Measurements from ENCODE around the gene VTI1B. TPM values are rescaled to one million over a fixed set of nuclear protein-coding genes. Genes with fewer than 3 reads are reported as not detected.

Gene VTI1B
- total and polyA plus RNA-seq, 10 of the 15 experiments (the other 5 are each of a cell fraction or from before 2014, with no cell fraction given) = 15.0 to 117 (median 50.5) TPM

DNA sequence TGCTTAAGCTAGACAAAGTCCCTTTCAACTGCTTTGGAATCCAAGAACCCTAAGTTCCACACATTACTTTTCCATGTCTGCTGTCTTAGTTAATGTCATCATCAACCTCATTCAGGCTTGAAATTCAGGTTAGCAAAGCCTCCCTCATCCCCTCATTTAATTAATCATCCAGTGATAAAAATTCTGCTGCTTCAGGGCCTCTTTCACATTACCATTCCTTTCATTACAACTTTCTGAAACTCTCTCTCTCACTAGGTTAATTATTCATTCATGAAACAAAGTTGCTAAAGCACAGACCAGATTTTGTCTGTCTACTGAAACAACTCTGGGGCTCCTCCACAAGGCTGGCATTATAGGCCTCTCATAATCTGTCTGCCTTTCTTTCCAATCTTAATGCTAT lies 9.4 kb upstream of the VTI1B start:
- TF ChIP-seq BMI1 (IDR thresholded peaks at IDR 0.05; ENCODE audit: borderline replicate concordance) (no peak), ZZZ3 (IDR thresholded peaks at IDR 0.05; ENCODE audit: control insufficient read depth, insufficient read length, low read depth) (no peak), NFXL1 (IDR thresholded peaks at IDR 0.05; ENCODE audit: borderline replicate concordance) (no peak), ZNF207 (IDR thresholded peaks at IDR 0.05; ENCODE audit: borderline replicate concordance) (no peak), EED (IDR thresholded peaks at IDR 0.05; ENCODE audit: low read depth) (no peak)
- H3K9ac ChIP-seq (ENCODE audit: control insufficient read depth, insufficient read depth, low read length) = no peak overlapping the region
- intact Hi-C loops (cut with micrococcal nuclease; ENCODE audit: unreplicated experiment) = no loop called here

GRCh38 chr14:67680941-67681340 lies 6.5 kb upstream of the VTI1B start:
- FAIRE-seq (peak; percentile 18), ATAC-seq (peak; percentile 73), DNase-seq (ENCODE audit: low read depth, low spot score) (no peak)
- ChIA-PET SMC1A (ENCODE audit: uncharacterized antibody, unreplicated experiment) (interaction anchor here (1.2 to 7.6 kb wide), 7 partner anchors 10 to 62 kb away, joined by 4 to 41 read pairs (median 7); partner anchors contain the start of gene RDH11), POLR2A (interaction anchor here (0.5 to 6.8 kb wide), 4 partner anchors 8 to 31 kb away, joined by 3 to 62 read pairs (median 5); partner anchors contain the start of gene RDH11), RAD21 (ENCODE audit: unreplicated experiment) (interaction anchor here (1.5 to 2.2 kb wide), 4 partner anchors 13 to 62 kb away, joined by 3 to 14 read pairs (median 7); no protein-coding TSS in a partner anchor), CTCF (interaction anchor here (0.6 to 2.4 kb wide), 9 partner anchors 10 to 97 kb away, joined by 3 to 8 read pairs (median 4); partner anchors contain the start of gene RDH11)
- peaks cover 22% of the 10 kb centered on the region for H3K4me1 ChIP-seq (ENCODE audit: control insufficient read depth, insufficient read depth, low read length)
- H3K9ac ChIP-seq (ENCODE audit: control insufficient read depth, insufficient read depth, low read length) = no peak overlapping the region
- H3K36me3 ChIP-seq (ENCODE audit: control insufficient read depth in 2 of 2, insufficient read depth in 2 of 2, low read length in 1 of 2) = peaks cover 5 to 35% of the 10 kb centered on the region in 2 experiments; a peak in 3 of 4 replicates
- H3K4me3 ChIP-seq = no peak overlapping the region
- no peaks in the 10 kb centered on the region; the same call in none of the 2 replicates for H3K79me2 ChIP-seq (ENCODE audit: control insufficient read depth, insufficient read depth, low read length)
- no peaks in the 10 kb centered on the region for H3K27me3 ChIP-seq (replicated peaks in 1 of 2; ENCODE audit: control insufficient read depth in 2 of 2, insufficient read depth in 2 of 2, low read length in 1 of 2)
- 84% methylated on average over 2 of the region's 2 CpGs for WGBS (ENCODE audit: insufficient coverage, insufficient replicate concordance, low lambda C conversion rate, missing lambda C conversion rate)
- no TSS peak for BruUV-seq (replicated peaks)
- H2AFZ ChIP-seq (ENCODE audit: control insufficient read depth, low read depth, low read length) = no peak overlapping the region
- intact Hi-C loops (cut with micrococcal nuclease; ENCODE audit: unreplicated experiment) = loop anchor here (2.0 kb wide), 1 partner anchor 14 kb away; the partner anchor contains the start of gene RDH11
- in situ Hi-C loops (cut with MboI) = no loop called here
- H3K4me2 ChIP-seq (ENCODE audit: control insufficient read depth, insufficient read depth) = no peak overlapping the region
- H3K9me3 ChIP-seq (replicated peaks; ENCODE audit: control insufficient read depth, insufficient read depth, low read length) = no peaks in the 10 kb centered on the region; the same call in 2 of the 3 replicates
- H4K20me1 ChIP-seq (ENCODE audit: control insufficient read depth, insufficient read depth) = no peaks in the 10 kb centered on the region
- H3K27ac ChIP-seq (ENCODE audit: control insufficient read depth, insufficient read depth) = peak overlapping the region; percentile 37
- TF ChIP-seq NR2F1 (conservative IDR thresholded peaks at IDR 0.05) = peak; percentile 15; the same call in 1 of the 2 replicates
- peak; percentile 73; the same call in 1 of the 2 replicates for TF ChIP-seq SPI1 (IDR thresholded peaks at IDR 0.05; ENCODE audit: borderline replicate concordance, insufficient read depth, low read depth, low read length)
- TF ChIP-seq ZZZ3 (IDR thresholded peaks at IDR 0.05; ENCODE audit: control insufficient read depth, insufficient read length, low read depth) = no peak
- no peak for TF ChIP-seq SRF (IDR thresholded peaks at IDR 0.05; ENCODE audit: low read depth in 2 of 2, low read length in 2 of 2)

More for the DNA sequence above, 9.4 kb upstream of the VTI1B start:
- Histone ChIP-seq H3K27me3 (replicated peaks in 1 of 2; ENCODE audit: control insufficient read depth in 2 of 2, insufficient read depth in 2 of 2, low read length in 1 of 2) (no peaks in the 10 kb centered on the region), H3K4me1 (ENCODE audit: control insufficient read depth, insufficient read depth, low read length) (peaks cover 18% of the 10 kb centered on the region), H3K79me2 (ENCODE audit: control insufficient read depth, insufficient read depth, low read length) (no peaks in the 10 kb centered on the region; the same call in none of the 2 replicates), H3K36me3 (ENCODE audit: control insufficient read depth in 2 of 2, insufficient read depth in 2 of 2, low read length in 1 of 2) (peaks cover 5 to 53% of the 10 kb centered on the region in 2 experiments), H3K4me2 (ENCODE audit: control insufficient read depth, insufficient read depth) (no peak overlapping the region), H3K27ac (ENCODE audit: control insufficient read depth, insufficient read depth) (no peak overlapping the region), H4K20me1 (ENCODE audit: control insufficient read depth, insufficient read depth) (no peaks in the 10 kb centered on the region), H3K4me3 (no peak overlapping the region), H3K9me3 (replicated peaks; ENCODE audit: control insufficient read depth, insufficient read depth, low read length) (no peaks in the 10 kb centered on the region; the same call in 2 of the 3 replicates), H2AFZ (ENCODE audit: control insufficient read depth, low read depth, low read length) (no peak overlapping the region)
- CTCF ChIA-PET = interaction anchor here (1.2 to 1.7 kb wide), 5 partner anchors 9 to 324 kb away, joined by 3 to 7 read pairs (median 6); partner anchors contain the start of genes ARG2, ATP6V1D and EIF2S1
- SMC1A ChIA-PET (ENCODE audit: uncharacterized antibody, unreplicated experiment) = interaction anchor here (0.8 to 7.6 kb wide), 6 partner anchors 9 to 64 kb away, joined by 3 to 41 read pairs (median 6); partner anchors contain the start of genes ARG2 and RDH11
- RAD21 ChIA-PET (ENCODE audit: unreplicated experiment) = interaction anchor here (1.2 kb wide), 1 partner anchor 10 kb away, joined by 5 read pairs; no protein-coding TSS in a partner anchor
- POLR2A ChIA-PET = interaction anchor here (1.0 to 6.8 kb wide), 3 partner anchors 8 to 15 kb away, joined by 3 to 62 read pairs (median 5); partner anchors contain the start of gene RDH11
- ATAC-seq (no peak), FAIRE-seq (no peak), DNase-seq (ENCODE audit: low read depth, low spot score) (no peak)
- BruUV-seq (replicated peaks) = TSS peak; percentile 13
- in situ Hi-C loops (cut with MboI) = no loop called here

Measured in GM12878 (cell line).